Stimulated activated CD4-positive, alpha-beta T cell treated with anti-CD3 and anti-CD28 coated beads, Interleukin-4, amount 100 ng/mL, for 1 hour (primary cell): Measurements from ENCODE around the gene PEMT.
A peak's percentile ranks its signal among the peaks of the same experiment; 100 is the strongest.
"Not testable (repeated sequence)": the region's sequence is repeated elsewhere in the genome, so short reads cannot be mapped to it uniquely, and the experiment has no call there.

Source experiments
- DNase-seq: peaks from one replicate; pipeline ENCODE4 v3.0.0-alpha.2; 2020

The PEMT gene

DNA sequence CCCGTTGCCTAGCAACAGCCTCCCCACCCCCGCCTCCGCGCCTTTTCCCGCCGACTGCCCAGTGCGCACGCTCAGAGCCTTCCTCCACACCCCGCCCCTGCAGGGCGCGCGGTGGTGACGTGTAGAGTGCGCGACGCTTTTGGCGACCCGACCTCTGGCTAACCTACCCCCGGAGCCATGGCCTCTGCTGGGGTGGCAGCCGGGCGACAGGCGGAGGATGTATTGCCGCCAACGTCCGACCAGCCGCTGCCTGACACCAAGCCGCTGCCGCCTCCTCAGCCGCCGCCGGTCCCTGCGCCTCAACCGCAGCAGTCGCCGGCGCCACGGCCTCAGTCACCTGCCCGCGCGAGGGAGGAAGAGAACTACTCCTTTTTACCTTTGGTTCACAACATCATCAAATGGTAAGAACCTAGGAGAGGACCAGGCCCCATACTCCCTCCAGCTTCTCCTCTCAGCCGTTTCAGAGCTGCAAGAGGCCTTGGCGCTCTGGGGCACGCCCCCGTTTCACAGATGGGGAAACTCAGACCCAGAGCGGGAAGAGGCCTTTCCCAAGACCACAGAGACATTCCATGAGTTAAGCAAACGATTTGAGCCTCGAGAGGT lies 114.5 kb downstream of the PEMT start, which contains the start of gene MED9:
Gene MED9 (plus strand): TSS at position 136 of the 603 bp plus-strand sequence. CDS start 42 bp downstream, at position 178.
- DNase-seq, result peak; percentile 97

DNA sequence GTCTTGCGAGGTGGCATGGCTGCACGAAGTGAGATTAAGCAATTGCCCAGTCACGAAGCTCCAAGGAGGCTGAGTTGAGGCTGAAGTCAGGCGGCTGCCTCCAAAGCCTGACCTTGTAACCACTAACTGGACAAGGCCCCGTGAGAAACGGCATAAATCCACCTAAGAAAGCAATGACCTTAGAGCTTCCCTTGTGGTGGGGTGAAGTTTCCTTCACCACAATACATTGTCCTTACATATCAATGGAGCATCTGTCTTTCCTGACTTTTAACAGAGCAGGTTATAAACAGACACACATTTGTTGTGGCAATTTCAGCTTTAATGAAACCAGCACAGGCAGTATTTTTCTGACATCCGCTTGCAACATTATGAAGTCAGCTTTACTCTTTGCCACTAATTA lies 117.2 kb downstream of the PEMT start:
- no peak for DNase-seq

DNA sequence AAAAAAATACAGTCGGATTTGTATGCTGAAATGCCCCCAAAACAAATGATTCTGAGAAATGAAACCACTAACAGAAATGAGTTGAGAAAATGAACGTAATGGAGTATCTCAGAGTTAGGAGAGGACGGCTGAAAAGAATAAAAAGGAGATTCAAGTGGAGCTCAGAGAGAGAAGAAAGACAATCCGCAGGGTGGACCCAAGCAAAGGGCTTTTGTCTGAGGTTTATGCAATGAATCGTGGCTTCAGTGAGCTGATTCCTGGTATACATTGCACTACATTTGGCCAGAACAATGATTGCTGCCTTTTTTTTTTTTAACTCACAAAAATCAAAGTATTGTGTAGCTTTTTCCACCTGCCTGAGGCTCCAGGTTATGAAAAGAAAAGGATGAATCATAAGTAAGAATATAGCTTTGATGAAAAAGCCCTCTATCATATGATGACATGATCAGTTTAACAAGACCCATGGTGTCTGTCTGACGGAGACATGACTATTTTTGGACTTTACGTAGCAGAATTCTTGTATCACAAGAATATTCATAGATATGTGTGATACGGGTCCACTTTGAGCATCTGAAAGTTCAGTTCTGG lies 119.1 kb downstream of the PEMT start:
- DNase-seq, result no peak

DNA sequence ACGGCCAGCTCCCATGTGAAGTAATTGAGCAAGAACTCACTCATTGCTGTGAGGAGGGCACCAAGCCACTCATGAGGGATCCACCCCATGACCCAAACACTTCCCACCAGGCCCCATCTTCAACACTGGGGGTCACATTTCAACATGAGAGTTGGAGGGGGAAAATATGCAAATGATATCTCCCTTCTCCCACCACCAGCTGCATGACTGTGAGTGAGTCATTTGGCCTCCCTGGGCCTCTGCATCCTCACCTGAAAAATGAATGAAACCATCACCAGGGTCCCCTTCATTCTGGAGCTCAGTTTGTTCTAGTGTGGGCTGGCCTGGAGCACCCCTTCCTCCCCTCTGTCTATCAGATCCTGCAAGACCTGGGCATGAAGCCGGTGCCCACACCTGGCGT lies 121.5 kb downstream of the PEMT start:
- DNase-seq, result no peak

DNA sequence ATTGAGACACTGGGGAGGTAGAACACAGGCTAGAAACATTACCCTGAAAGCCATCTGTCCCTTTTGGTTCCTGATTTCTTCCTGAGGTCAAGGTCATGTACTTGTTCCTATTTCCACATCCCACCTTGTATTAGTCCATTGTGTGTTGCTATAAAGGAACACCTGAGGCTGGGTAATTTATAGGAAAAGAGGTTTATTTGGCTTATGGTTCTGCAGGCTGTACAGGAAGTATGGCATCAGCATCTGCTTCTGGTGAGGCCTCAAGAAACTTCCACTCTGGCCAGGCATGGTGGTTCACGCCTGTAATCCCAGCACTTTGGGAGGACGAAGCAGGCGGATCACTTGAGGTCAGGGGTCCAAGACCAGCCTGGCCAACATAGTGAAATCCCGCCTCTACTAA lies 122.2 kb downstream of the PEMT start:
- DNase-seq, result no peak

DNA sequence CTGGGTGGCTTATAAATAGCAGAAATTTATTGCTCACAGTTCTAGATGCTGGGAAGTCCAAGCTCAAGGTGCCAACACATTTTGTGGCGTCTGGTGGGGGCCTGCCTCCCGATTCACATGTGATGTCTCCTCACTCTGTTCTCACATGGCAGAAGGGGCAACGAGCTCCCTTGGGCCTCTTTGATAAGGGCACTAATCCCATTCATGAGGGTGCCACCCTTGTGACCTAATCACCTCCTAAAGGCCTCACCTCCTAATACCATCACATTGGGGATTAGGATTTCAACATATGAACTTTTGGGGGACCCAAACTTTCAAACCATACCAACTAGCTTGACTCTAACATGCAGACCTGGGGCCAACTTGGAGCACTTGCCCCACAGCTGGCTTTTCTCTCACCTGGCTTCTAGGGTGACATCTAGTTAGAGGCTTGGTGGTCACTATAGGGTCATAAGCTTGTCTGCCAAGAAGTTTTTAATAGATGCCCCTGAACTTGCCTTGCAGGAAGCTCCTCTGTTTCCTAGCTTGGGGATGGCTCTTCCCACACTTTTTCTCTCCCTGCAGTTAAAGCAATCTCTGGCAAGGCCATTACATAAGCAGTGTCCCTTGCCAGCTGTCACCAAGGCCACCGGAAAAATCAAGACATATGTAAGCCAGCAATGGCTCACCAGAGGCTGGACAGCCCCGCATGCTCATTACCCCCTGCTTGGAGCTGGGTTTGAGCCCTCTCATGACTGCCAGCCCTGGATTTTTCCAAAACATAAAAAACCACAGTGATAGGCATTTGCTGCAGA lies 123.1 kb downstream of the PEMT start:
- no peak for DNase-seq

DNA sequence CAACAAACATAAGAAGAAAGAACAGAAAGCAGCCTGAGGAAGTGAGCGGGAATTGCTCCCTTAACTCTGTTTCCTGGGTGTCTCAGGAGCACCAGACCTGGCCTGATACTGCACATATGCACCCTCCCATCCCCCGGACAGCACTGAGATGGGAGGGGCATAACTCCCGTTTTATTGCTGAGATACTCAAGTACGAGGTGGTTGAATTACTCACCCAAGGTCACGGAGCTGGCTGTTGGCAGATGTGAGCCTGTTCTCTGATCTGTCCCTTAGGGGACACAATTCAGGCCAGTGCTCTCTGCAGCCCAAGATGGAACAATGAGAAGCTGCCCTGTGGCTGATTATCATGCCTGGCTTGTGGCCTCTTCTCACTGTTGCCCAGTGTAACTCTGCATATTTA lies 123.8 kb downstream of the PEMT start:
- no peak for DNase-seq

DNA sequence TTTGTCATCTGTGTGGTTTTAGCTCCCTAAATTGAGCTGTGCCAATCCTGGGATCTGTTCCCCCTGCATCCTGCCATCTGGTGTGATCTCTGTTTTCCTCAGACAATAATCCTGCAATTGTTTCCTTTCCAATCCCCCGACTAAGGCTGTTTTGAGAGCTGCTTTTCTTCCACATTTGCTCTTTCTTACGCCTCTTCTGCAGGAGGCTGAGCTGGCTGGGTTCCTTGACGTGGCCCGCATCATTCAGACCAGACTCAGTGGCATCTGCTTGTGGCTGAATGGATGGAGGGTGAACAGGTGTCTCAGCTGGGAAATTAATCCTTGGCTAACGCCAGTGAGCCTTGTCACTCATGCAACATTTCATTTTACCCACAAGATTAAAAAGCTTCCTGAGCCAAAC lies 124.5 kb downstream of the PEMT start:
- no peak for DNase-seq

DNA sequence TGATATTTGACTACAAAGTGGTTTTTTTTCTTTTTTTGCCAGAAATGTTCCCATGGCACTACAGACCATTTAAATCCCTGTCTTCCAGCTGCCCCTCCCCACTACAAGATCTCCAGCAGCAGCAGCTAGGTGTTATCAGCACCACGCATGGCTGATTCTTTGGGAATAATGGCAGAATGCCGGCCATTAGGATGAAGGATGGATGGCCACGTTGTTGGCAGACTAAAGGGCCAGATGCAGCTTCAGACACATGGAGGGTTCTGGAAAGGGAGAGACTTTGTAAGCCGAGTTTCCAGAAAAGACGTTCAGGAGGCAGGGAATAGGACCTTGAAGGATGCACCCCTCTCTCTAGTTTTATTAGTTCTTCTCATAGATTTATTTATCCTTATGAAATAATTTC lies 125.0 kb downstream of the PEMT start:
- DNase-seq, result no peak

DNA sequence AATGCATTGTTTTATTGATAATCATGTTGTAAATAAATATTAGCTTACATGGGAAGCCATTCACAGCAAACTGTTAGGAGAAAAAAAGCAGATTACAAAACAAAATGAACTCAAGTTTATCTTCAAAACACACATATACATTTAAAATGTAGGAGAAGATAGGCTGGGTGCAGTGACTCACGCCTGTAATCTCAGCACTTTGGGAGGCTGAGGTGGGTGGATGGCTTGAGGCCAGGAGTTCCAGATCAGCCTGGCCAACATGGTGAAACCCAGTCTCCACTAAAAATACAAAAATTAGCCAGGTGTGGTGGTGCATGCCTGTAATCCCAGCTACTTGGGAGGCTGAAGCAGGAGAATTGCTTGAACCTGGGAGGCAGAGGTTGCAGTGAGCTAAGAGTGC lies 125.6 kb downstream of the PEMT start:
- not testable (repeated sequence) for DNase-seq

DNA sequence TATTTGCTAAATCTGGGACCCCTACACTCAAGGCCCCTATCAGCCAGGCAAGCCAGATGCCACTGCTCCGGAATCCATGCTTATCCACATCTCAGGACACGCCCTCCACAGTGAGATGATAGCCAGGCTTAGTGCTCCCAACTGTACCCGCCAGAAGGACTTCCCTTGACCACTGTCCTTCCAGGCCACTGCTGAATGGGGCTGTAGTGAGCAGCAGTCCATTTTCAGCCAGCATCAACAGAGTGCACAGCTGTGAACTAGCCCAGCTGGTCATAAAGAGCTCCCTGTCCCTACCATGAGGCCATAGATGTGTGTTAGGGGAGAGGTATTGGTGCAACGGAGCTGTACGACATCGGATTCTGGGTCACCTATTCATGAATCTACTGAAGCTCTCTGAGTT lies 127.7 kb downstream of the PEMT start:
- no peak for DNase-seq

DNA sequence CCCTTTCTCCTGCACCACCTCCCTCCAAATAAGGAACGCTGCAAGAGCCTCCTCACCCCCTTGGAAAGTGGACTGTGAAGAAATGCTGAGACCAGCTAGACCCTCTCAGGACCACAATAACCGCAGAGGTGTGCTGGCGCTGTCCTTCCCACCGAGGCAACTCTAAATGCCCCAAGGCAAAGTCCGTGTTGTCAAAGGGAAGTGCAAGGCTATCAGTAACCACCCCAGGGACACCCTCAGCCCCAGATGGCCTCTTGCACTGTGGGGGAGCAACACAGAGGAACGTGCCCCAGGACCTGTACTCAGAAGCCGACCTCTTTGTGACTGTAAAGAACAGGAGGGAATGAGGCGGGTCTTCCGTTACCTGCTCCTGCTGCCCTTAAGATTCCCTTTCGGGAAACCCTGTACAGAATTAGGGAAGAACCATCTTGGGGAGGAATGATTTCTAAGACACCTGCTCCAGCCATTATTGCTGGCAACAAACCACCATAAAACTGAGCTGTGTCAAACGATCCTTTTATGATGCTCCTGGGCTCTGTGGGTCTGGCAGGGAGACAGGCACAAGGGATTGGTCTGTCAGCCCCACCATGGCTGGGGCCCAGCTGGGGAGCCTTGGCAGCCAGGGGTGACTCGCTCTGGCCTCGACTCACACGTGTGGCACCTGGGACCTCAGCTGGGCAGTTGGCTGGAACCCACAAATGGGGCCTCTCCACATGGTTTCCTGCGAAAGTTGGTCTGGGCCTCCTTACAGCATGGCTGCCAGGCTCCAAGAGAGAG lies 129.3 kb downstream of the PEMT start:
- no peak for DNase-seq

DNA sequence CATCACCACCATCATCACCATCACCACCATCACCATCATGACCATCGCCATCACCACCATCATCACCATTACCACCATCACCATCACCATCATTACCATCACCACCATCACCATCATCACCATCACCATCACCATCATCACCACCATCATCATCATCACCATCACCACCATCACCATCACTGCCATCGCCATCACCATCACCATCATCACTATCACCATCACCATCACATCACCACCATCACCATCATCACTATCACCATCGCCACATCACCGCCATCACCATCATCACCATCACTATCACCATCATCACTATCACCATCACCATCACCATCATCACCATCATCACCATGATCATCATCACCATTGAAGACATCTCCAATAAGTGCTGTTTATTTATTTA lies 131.5 kb downstream of the PEMT start:
- no peak for DNase-seq

DNA sequence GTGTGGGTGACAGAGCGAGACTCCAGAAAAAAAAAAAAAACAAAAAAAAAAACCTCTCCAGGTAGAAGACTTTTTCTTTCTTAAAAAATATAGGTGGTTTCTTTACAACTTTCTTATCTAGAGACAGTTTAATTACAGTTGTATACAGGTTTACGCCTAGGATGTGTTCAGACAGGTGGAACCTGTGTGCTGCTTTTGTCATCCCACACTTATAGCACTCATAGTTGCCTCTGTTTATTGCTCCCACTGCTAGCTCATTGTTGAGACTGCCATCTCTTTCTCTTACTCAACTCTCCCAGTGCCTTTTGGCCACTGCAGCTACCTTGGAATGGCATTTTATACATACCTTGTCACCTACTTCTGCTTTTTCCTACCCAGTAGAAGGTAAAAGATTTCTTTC lies 133.8 kb downstream of the PEMT start:
- DNase-seq, result no peak

DNA sequence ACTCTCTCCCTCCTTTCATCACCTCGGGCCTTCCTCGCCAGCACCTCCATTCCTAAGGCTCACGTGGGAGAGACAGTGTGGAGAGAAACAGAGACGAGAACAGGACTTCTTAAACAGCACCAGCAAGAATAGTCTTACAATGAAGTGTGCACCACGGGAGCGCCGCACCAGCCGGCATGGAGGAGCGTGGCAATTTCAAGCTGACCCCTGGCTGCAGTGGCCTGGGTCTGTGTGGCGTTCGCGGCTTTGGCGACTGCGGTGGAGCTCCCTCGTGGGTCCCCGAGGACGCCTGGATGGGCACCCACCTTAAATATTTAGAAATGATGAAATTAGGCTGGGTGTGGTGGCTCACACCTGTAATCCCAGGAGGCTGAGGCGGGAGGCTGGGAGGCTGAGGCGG lies 135.3 kb downstream of the PEMT start:
- DNase-seq, result no peak
